ENCODE data around the gene CYB5R3. TPM values are rescaled to one million over a fixed set of nuclear protein-coding genes. Genes with fewer than 3 reads are reported as not detected.
"Not testable (repeated sequence)": the region's sequence is repeated elsewhere in the genome, so short reads cannot be mapped to it uniquely, and the experiment has no call there.

Gene CYB5R3
- total RNA-seq, 1 experiment from 2014 or later = 87.8 TPM

DNA sequence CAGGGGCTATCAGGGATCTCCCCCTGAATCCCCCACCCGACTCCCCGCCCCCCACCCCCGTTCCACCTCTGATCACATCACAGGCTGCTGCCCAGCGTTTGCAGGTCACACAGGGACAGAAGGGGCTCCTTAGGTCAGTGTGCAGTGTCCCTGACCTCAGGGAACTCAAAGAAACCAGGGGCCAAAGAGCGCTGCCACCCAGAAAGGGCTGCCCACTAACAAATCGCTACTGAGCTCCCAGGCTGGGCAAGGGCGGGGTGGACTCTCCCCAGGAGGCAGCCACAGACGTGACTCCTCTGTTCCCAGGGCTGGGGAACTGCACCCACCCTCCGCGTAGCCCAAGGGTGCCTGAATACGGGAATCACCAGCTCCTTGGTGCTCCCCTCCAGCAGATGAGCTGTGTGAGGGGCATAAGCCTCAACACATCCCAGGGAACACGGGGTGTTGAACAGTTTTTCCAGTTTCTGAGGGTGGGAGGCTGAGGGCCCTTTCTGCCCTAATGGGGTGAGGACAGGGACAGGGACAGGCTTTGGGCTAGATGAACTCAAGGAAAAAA lies 24.6 kb downstream of the CYB5R3 start:
- DNase-seq (ENCODE audit: low spot score) = no peak

DNA sequence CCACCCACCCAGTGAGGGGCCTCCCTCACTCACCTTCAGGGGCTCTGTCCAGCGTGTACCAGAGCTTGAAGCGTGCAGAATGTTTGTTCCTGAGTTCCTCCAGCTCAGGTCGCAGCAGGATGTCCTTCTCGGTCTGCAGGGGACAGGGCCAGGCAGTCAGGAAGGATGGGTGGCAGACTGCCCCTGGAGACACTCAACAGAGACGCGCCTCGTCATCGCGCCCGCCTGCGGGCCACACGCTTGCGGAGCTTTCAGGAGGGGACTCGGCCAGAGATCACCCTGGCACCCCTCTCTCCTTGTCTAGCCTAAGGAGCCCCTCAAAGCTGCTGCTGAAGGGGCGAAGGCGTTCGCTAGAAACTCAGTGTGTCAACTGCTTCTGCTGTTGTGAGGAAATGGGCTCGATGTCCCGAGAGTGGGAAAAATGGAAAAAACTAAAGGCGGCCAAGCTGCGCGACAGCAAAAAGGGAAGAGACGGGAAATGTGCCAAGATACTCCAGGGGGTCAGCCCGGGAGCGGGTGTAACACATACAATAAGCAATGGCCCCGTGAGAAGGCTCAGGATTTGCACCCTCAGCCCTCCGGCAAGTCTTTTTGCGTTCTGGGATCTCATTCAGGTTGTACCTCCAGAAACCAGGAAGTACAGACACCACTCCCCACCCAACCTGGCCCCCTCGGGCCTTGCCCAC lies 25.3 kb downstream of the CYB5R3 start:
- no peak for DNase-seq (ENCODE audit: low spot score)

GRCh38 chr22:42623301-42623751 lies 25.9 kb downstream of the CYB5R3 start:
- no peak for DNase-seq (ENCODE audit: low spot score)

GRCh38 chr22:42622061-42622710 lies 27.0 kb downstream of the CYB5R3 start:
- no peak for DNase-seq (ENCODE audit: low spot score)

GRCh38 chr22:42621505-42622002 lies 27.6 kb downstream of the CYB5R3 start:
- DNase-seq (ENCODE audit: low spot score) = peak; percentile 67

GRCh38 chr22:42620084-42620483 lies 29.1 kb downstream of the CYB5R3 start:
- no peak for DNase-seq (ENCODE audit: low spot score)

DNA sequence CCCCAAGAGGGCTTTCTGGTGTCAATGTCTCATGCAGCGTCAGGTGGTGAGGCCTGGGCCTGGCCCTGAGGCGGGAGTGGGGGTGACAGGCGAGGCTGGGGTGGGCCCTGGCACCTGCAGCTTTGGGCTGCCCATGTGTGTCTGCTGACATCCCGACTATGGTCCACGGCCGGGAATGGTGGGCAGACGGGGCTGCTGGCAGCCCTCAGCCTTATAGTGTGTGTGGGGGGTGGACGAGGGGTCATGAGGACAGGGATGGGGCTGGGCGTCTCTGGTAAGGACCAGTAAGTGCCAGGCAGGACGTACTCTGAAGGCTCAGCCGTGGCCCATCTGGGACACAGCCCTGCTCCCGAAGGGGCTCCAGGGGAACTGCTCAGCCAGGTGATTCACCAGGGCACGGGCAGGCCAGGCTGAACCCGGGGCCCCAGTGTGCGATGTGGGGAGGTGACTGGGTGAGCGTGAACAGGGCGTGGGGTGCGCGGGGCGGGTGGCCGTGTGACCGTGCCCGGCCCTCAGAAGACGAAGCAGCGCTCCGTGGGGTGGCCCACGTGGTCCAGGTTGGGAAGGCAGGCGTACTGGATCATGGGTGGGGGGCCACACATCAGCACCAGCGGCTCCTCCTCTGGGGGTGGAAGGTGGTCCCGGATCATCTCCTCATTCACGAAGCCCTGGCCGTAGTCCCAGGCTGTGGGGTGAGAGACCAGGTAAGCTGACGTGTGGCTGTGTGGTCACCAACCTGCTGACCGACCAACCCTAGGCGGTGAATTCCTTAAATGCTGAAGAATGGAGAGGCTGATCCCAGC lies 29.7 kb downstream of the CYB5R3 start:
- DNase-seq (ENCODE audit: low spot score) = no peak

- DNase-seq (ENCODE audit: low spot score) = no peak
Observed at GRCh38 chr22:42617155-42617983, 31.8 kb downstream of the CYB5R3 start.

DNA sequence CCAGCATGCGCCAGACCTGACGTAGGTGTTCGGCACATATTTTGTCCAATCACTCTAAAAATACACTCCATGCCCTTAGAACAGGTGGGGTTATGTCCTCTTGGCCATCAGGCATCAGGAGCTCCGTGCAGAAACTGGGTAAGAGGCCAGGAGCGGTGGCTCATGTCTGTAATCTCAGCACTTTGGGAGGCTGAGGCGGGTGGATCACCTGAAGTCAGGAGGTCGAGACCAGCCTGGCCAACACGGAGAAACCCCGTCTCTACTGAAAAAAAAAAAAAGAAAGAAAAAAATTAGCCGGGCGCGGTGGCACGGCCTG lies 33.4 kb downstream of the CYB5R3 start:
- not testable (repeated sequence) for DNase-seq (ENCODE audit: low spot score)

DNA sequence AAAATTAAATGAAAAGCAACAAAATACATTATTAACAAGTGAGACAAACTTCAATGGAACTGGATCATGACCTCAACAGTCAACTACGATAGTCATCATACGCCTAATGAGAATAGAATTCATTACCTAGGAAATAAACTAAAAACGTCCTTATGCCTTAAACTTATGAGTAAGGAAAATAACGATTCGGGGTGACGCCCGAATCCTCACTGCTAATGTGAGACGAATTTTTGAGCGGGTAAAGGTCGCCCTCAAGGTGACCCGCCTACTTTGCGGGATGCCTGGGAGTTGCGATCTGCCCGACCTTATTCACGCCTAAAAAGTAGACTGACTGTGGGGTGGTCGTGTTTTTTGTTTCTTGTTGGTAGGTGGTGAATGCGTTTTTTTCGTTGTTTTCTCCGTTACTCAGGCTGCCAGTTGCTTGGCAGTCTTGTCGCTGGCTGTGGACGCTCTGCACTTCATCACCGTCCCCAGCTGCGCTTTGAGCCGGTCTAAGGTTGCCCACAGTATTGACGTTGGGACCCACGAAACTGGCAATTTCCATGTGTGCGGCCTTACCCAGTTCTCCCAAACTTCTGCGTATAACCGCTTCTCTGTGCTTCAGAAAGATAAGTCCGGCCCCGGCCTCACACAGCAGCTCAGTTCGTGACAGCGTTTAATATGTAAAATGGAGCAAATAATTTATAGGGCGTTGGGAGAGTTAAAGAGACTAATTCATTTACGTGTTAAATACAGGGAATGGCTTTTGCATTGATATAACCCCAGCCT lies 33.9 kb downstream of the CYB5R3 start:
- peak; percentile 96 for DNase-seq (ENCODE audit: low spot score)

- peak; percentile 96 for DNase-seq (ENCODE audit: low spot score)
Observed at GRCh38 chr22:42614312-42615091, 34.7 kb downstream of the CYB5R3 start, which contains the start of gene POLDIP3. Gene POLDIP3, minus strand, starts transcription at chr22:42614883. Its CDS starts 26 bp downstream, at chr22:42614857.

DNA sequence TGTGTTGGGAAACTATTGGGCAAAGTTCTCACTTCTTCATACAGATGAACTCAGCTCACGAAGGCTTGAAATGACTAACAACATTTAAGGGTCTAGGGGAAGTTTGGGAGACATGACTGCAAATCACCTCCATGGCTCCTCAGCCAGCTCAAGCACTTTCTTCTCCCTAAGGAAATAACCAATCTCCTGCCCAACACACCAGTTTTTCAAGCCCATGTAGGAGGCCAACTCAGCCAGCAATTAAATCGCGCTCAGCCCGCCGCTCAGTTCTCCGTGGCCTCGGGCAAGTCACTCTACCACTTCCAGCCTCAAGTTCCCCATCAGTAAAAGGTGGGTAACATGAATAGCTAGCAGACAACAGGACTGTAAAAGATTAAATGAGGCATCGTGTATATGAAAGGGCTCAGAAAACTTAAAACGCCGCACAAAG lies 35.3 kb downstream of the CYB5R3 start:
- DNase-seq (ENCODE audit: low spot score) = no peak

GRCh38 chr22:42612336-42612735 lies 36.9 kb downstream of the CYB5R3 start:
- DNase-seq (ENCODE audit: low spot score) = no peak

GRCh38 chr22:42611051-42611450 lies 38.1 kb downstream of the CYB5R3 start:
- DNase-seq (ENCODE audit: low spot score) = no peak

GRCh38 chr22:42610186-42610585 lies 39.0 kb downstream of the CYB5R3 start:
- no peak for DNase-seq (ENCODE audit: low spot score)

- no peak for DNase-seq (ENCODE audit: low spot score)
Observed at GRCh38 chr22:42608823-42609361, 40.3 kb downstream of the CYB5R3 start.

GRCh38 chr22:42608136-42608822 lies 40.9 kb downstream of the CYB5R3 start:
- no peak for DNase-seq (ENCODE audit: low spot score)

GRCh38 chr22:42607641-42608040 lies 41.6 kb downstream of the CYB5R3 start:
- DNase-seq (ENCODE audit: low spot score) = not testable (repeated sequence)
